A549 treated with dexamethasone at 1 μM for 4 hours (cell line): Measurements from ENCODE around the gene FCGR1A. TPM values are rescaled to one million over a fixed set of nuclear protein-coding genes. Genes with fewer than 3 reads are reported as not detected.

Experiments
- total RNA-seq: library from RNA; stranded (reverse); fragments of 200-300 nt; extraction: Qiagen RNA extraction; gene quantifications from 5 replicates; pipeline ENCODE4 v1.2.3, GENCODE V29; 2022

FCGR1A gene
- total RNA-seq, result not detected in 5 replicates

DNA sequence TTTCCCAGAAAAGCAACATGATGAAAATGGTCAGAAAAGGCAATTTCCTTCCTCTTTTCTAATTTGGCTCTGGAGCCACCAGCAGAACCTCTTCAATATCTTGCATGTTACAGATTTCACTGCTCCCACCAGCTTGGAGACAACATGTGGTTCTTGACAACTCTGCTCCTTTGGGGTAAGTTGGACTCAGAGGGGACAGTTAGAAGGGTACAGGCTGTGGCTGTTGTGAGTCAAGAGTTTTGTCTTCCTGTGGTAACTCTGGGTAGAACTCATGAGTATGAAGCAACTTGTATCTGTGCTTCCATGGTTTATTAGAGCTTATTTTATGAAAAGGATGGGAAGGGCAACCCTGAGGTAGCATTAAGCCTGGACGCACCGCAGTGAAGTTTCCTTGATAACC is at the start of gene FCGR1A:
FCGR1A (plus strand) TSS at position 95 of the 400 bp plus-strand sequence; CDS start at position 145, 50 bp downstream.

Other genes with a start within 250 kb of the FCGR1A start
- gene PPIAL4C, start 198.8 kb upstream of the FCGR1A start, total RNA-seq, result not detected in 5 replicates
- gene BOLA1, start 116.9 kb downstream of the FCGR1A start, total RNA-seq, result 13.9 to 21.0 TPM (median 19.2 TPM) in 5 replicates
- 0.05 to 0.12 TPM (median 0.09 TPM) in 5 replicates for gene SV2A, start 135.2 kb downstream of the FCGR1A start, total RNA-seq
- gene SF3B4, start 145.1 kb downstream of the FCGR1A start, total RNA-seq, result 114 to 155 TPM (median 137 TPM) in 5 replicates
- gene MTMR11, start 154.2 kb downstream of the FCGR1A start, total RNA-seq, result 4.5 to 7.9 TPM (median 5.9 TPM) in 5 replicates
- 7.7 to 15.5 TPM (median 13.9 TPM) in 5 replicates for gene OTUD7B, start 228.0 kb downstream of the FCGR1A start, total RNA-seq